ENCODE data around the gene RPS6KA5. TPM values are rescaled to one million over a fixed set of nuclear protein-coding genes. Genes with fewer than 3 reads are reported as not detected.

Gene RPS6KA5
- total RNA-seq, 1 donor from 2014 or later: 1.0 TPM

- Mint-ChIP-seq H3K27me3 (ENCODE audit: low read depth, unreplicated experiment) (peaks cover 19% of the 10 kb centered on the region), H3K27ac (ENCODE audit: unreplicated experiment) (no peak overlapping the region), H3K4me1 (ENCODE audit: low read depth, unreplicated experiment) (no peaks in the 10 kb centered on the region), H3K36me3 (ENCODE audit: low read depth, unreplicated experiment) (no peaks in the 10 kb centered on the region), H3K4me3 (ENCODE audit: unreplicated experiment) (no peak overlapping the region), H3K9me3 (ENCODE audit: unreplicated experiment) (peaks cover 5% of the 10 kb centered on the region)
- DNase-seq (ENCODE audit: low read depth) (no peak), FAIRE-seq (no peak)
- Histone ChIP-seq H3K9ac (ENCODE audit: low read length) (no peak overlapping the region), H3K27ac (ENCODE audit: low read depth, low read length) (no peak overlapping the region), H3K4me1 (ENCODE audit: insufficient read depth, low read length) (no peaks in the 10 kb centered on the region), H3K79me2 (ENCODE audit: insufficient read depth, low read length) (no peaks in the 10 kb centered on the region), H4K20me1 (ENCODE audit: insufficient read depth, low read length) (no peaks in the 10 kb centered on the region), H2AFZ (ENCODE audit: low read depth, low read length) (no peak overlapping the region), H3K27me3 (ENCODE audit: insufficient read depth, low read length) (peaks cover 3% of the 10 kb centered on the region), H3K4me3 (ENCODE audit: insufficient read depth, low read depth, low read length) (no peak overlapping the region), H3K36me3 (ENCODE audit: insufficient read depth, low read length) (no peaks in the 10 kb centered on the region), H3K4me2 (ENCODE audit: low read length) (no peak overlapping the region), H3K9me3 (ENCODE audit: insufficient read depth, low read depth, low read length) (no peaks in the 10 kb centered on the region)
- TF ChIP-seq EZH2 (IDR thresholded peaks at IDR 0.05; ENCODE audit: insufficient read depth, low read length): no peak
- no peak for TF ChIP-seq CTCF (IDR thresholded peaks at IDR 0.05; ENCODE audit: insufficient read depth, low read depth, low read length)
Observed at GRCh38 chr14:90830931-90831701, 229.3 kb downstream of the RPS6KA5 start.

DNA sequence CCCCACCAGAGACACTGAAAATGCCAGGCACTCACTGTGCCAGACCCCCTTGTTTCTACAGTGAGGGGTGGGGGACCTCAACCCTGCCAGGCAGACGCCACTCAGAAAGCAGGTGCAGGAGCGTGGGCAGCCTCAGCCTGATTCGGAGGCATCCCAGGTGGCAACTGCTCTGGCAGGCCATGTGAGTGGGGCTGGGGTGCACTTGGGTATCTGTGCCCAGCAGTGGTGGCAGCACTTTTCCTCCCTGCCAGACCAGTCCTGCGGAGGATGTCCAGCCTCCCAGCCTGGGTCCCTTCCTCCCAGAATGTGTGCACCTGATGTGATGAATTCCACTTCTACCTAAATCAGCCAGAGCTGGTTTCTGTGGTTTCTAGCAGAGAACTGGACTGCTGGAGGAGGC is 230.8 kb downstream of the RPS6KA5 start:
- no peak for FAIRE-seq
- peaks cover 5% of the 10 kb centered on the region for H3K9me3 Mint-ChIP-seq (ENCODE audit: unreplicated experiment)
- H3K36me3 ChIP-seq (ENCODE audit: insufficient read depth, low read length): no peaks in the 10 kb centered on the region

More for the DNA sequence above, 230.8 kb downstream of the RPS6KA5 start:
- Histone ChIP-seq H3K4me2 (ENCODE audit: low read length) (no peak overlapping the region), H2AFZ (ENCODE audit: low read depth, low read length) (no peak overlapping the region), H3K9me3 (ENCODE audit: insufficient read depth, low read depth, low read length) (no peaks in the 10 kb centered on the region), H3K27ac (ENCODE audit: low read depth, low read length) (no peak overlapping the region), H3K9ac (ENCODE audit: low read length) (no peak overlapping the region), H3K4me3 (ENCODE audit: insufficient read depth, low read depth, low read length) (no peak overlapping the region), H3K4me1 (ENCODE audit: insufficient read depth, low read length) (no peaks in the 10 kb centered on the region), H3K79me2 (ENCODE audit: insufficient read depth, low read length) (no peaks in the 10 kb centered on the region), H3K27me3 (ENCODE audit: insufficient read depth, low read length) (peaks cover 3% of the 10 kb centered on the region), H4K20me1 (ENCODE audit: insufficient read depth, low read length) (no peaks in the 10 kb centered on the region)
- no peak for DNase-seq (ENCODE audit: low read depth)
- Mint-ChIP-seq H3K4me3 (ENCODE audit: unreplicated experiment) (no peak overlapping the region), H3K27ac (ENCODE audit: unreplicated experiment) (no peak overlapping the region), H3K4me1 (ENCODE audit: low read depth, unreplicated experiment) (no peaks in the 10 kb centered on the region), H3K36me3 (ENCODE audit: low read depth, unreplicated experiment) (no peaks in the 10 kb centered on the region), H3K27me3 (ENCODE audit: low read depth, unreplicated experiment) (peaks cover 19% of the 10 kb centered on the region)
- TF ChIP-seq EZH2 (IDR thresholded peaks at IDR 0.05; ENCODE audit: insufficient read depth, low read length): no peak
- TF ChIP-seq CTCF (IDR thresholded peaks at IDR 0.05; ENCODE audit: insufficient read depth, low read depth, low read length): no peak

Data from astrocyte (in vitro differentiated cells and primary cell).